GM13977 (cell line): ENCODE data around the gene CCT2.

Source experiments
- DNase-seq: peaks from one replicate; pipeline ENCODE4 v3.0.0; 2012; ENCODE audit warnings: low spot score
- CTCF ChIP-seq: IDR thresholded peaks from 2 replicates; pipeline ENCODE4 v1.5.1; 2012; ENCODE audit warnings: mild to moderate bottlenecking, control low read depth; ENCODE audit not compliant: insufficient read depth; ENCODE audit errors: extremely low read depth, missing control alignments
- in situ Hi-C: fragments of 300-500 bp; cut with MboI; formaldehyde crosslinking; loops from one replicate; pipeline ENCODE4 v1.12.0; 2022; ENCODE audit warnings: low sequenced_read_pairs, low pct_unique_long_range_greater_than_20kb, mixed read lengths, inconsistent platforms; ENCODE audit not compliant: unreplicated experiment

Gene CCT2

DNA sequence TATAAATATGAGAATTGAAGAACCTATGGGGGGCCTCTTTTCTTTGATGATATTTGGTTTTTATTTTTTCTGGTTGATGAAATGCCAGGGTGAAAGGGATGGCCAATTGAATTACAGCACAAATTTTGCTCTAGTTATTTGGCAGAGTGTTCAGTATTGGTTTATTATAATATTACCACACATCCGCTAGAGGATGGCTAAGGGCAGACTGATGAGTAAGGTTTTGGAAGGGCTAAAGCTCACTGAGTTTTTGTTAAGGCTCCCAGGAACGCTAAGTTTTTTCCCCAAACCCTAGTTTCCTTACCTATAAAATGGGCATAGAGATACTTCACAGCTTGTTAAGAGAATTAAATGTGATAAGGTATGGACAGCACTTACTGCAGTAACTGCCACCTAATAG is 59.8 kb downstream of the CCT2 start:
- no peak for TF ChIP-seq CTCF
- DNase-seq: no peak
- in situ Hi-C loops: no loop called here

DNA sequence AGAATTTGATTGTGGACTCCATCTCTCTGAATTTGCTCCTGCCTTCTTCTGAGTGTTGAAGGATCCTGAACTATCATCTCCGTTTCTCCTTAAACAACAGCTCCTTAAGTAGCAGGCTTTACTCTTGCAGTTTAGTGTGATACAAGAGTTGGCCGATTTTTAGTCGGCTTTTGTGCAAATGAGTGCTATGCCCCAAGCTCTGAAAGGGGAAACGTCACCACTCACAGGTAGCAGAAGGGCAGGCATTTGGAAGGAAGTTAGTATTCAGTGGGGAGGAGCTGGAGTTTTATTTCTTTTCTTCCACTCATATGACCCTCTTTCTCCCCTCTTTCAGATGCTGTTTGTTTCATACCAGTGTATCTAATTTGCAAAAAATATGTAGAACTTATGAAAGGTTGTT is 61.9 kb downstream of the CCT2 start:
- in situ Hi-C loops: no loop called here
- DNase-seq: no peak
- no peak for TF ChIP-seq CTCF

GRCh38 chr12:69648476-69648875 is 63.2 kb downstream of the CCT2 start:
- DNase-seq: no peak
- TF ChIP-seq CTCF: no peak
- in situ Hi-C loops: no loop called here

DNA sequence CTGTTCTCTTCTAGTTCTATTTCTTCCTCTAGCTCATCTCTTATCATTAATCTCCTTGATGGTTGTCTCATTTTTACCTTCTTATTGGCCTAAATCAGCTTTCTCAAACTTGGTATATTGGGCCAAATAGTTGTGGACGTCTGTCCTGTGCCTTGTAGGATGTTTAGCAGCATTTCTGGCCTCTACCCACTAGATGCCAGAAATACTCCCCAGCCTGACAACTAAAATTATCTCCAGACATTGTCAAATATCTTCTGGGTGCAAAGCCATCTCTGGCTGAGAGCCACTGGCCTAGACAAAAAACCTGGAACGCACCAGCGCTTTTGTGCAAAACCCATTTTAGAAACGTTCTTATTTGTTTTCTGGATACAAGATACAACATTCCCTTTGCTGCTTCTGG is 64.3 kb downstream of the CCT2 start:
- in situ Hi-C loops: no loop called here
- no peak for TF ChIP-seq CTCF
- DNase-seq: no peak
